HepG2 (cell line): ENCODE results near the gene C1QL4. TPM values are rescaled to one million over a fixed set of nuclear protein-coding genes. Genes with fewer than 3 reads are reported as not detected.

Experiments used
- ARID5B ChIP-seq: IDR thresholded peaks from 2 replicates; pipeline ENCODE4 v1.4.0; 2020; ENCODE audit warnings: mild to moderate bottlenecking, missing genetic modification reagents
- ATF1 ChIP-seq: IDR thresholded peaks from 2 replicates; pipeline ENCODE4 v1.6.1; 2016; ENCODE audit warnings: mild to moderate bottlenecking, control low read depth
- DNMT3B ChIP-seq: conservative IDR thresholded peaks from 2 replicates; pipeline ENCODE4 v1.6.1; 2016; ENCODE audit warnings: missing biosample characterization, control low read depth
- EP300 ChIP-seq, 3 experiments: sonication (generic) in 1 of 3; formaldehyde crosslinking in 1 of 3; IDR thresholded peaks; 2 replicates each; pipeline versions ENCODE4 v1.5.1 to v1.6.1; 2011 to 2020; ENCODE audit warnings: low read depth in 2 of 3, low read length in 2 of 3, borderline replicate concordance in 1 of 3, improper control_type of control experiment in 1 of 3, mild to moderate bottlenecking in 1 of 3, missing genetic modification reagents in 1 of 3, moderate library complexity in 1 of 3
- ESRRA ChIP-seq: sonication (generic); formaldehyde crosslinking; IDR thresholded peaks from 2 replicates; pipeline ENCODE4 v1.5.1; 2020; ENCODE audit warnings: mild to moderate bottlenecking, low read depth, missing genetic modification reagents
- HNF4G ChIP-seq, 2 experiments: sonication (generic) in 1 of 2; formaldehyde crosslinking in 1 of 2; IDR thresholded peaks; 2 replicates each; pipeline versions ENCODE4 v1.4.0 to v1.6.1; 2011 to 2020; ENCODE audit warnings: borderline replicate concordance in 2 of 2, low read depth in 2 of 2, mild to moderate bottlenecking in 2 of 2, low read length in 1 of 2, missing genetic modification reagents in 1 of 2, moderate library complexity in 1 of 2
- HNRNPH1 ChIP-seq: fragments of 200-400 bp; formaldehyde crosslinking; optimal IDR thresholded peaks from 2 replicates; pipeline ENCODE3; 2017; ENCODE audit warnings: mild to moderate bottlenecking, low read depth, low read length
- PBX3 ChIP-seq: sonication (generic); formaldehyde crosslinking; IDR thresholded peaks from 2 replicates; pipeline ENCODE4 v1.8.1; 2023; ENCODE audit warnings: missing genetic modification reagents, inconsistent platforms, borderline replicate concordance
- STAG1 ChIP-seq: sonication (generic); formaldehyde crosslinking; IDR thresholded peaks from 2 replicates; pipeline ENCODE4 v1.4.0; 2020; ENCODE audit warnings: missing genetic modification reagents
- TGIF2 ChIP-seq: IDR thresholded peaks from 2 replicates; pipeline ENCODE4 v1.6.1; 2016; ENCODE audit warnings: control low read depth, missing compliant biosample characterization
- TRAFD1 ChIP-seq: sonication (generic); formaldehyde crosslinking; IDR thresholded peaks from 2 replicates; pipeline ENCODE4 v1.5.1; 2020; ENCODE audit warnings: missing genetic modification reagents, mild to moderate bottlenecking, borderline replicate concordance
- ZFP62 ChIP-seq: sonication (generic); formaldehyde crosslinking; IDR thresholded peaks from 2 replicates; pipeline ENCODE4 v1.4.0; 2020; ENCODE audit warnings: missing genetic modification reagents
- ZNF121 ChIP-seq: sonication (generic); formaldehyde crosslinking; IDR thresholded peaks from 2 replicates; pipeline ENCODE4 v1.5.0; 2020; ENCODE audit warnings: mild to moderate bottlenecking, missing genetic modification reagents
- ZNF3 ChIP-seq: IDR thresholded peaks from 2 replicates; pipeline ENCODE4 v1.7.0; 2017; ENCODE audit warnings: inconsistent platforms
- ZNF382 ChIP-seq: sonication (generic); formaldehyde crosslinking; IDR thresholded peaks from 2 replicates; pipeline ENCODE4 v1.5.0; 2020; ENCODE audit warnings: missing genetic modification reagents, mild to moderate bottlenecking, borderline replicate concordance
- polyA plus RNA-seq, 8 experiments: library from polyadenylated mRNA; depleted of rRNA in 3 of 8; stranded (reverse) in 7 of 8; unstranded in 1 of 8; fragments of >200 nt; fragmentation: Illumina TruSeq in 4 of 8; extraction: Trizol in 4 of 8; gene quantifications; 2 replicates each; pipeline versions ENCODE4 v1.2.1 to v1.2.3, GENCODE V29; 2011 to 2016; ENCODE audit warnings: low read depth in 4 of 8, missing spikeins in 1 of 8, mixed read lengths in 1 of 8; ENCODE audit not compliant: insufficient read depth in 1 of 8
- total RNA-seq, 5 experiments: library from RNA; depleted of rRNA; stranded (reverse); fragments of >200 nt; fragmentation: Illumina TruSeq; extraction: Trizol; gene quantifications; 2 replicates each; pipeline ENCODE4 v1.2.3, GENCODE V29; 2016; ENCODE audit warnings: low read depth in 1 of 5
- TF ChIP-seq, protein P1 (sequence below): sonication (generic); formaldehyde crosslinking; IDR thresholded peaks from 2 replicates; pipeline ENCODE4 v1.5.1; 2020; ENCODE audit warnings: missing genetic modification reagents, mild to moderate bottlenecking, borderline replicate concordance
- TF ChIP-seq, protein P2 (sequence below): IDR thresholded peaks from 2 replicates; pipeline ENCODE4 v1.6.1; 2016; ENCODE audit warnings: missing compliant biosample characterization, missing genetic modification reagents, borderline replicate concordance

C1QL4 gene
- total and polyA plus RNA-seq, 2 of the 13 experiments (the other 11 are each of a cell fraction or from before 2014, with no cell fraction given): 0.03 TPM; not detected in 1

- TF ChIP-seq TRAFD1: no peak
- peak; percentile 34; the same call in 1 of the 2 replicates for TF ChIP-seq ZNF3 (CRISPR knock-in tag)
- no peak for TF ChIP-seq HNRNPH1
- no peak for TF ChIP-seq DNMT3B (CRISPR knock-in tag)
- no peak for TF ChIP-seq TGIF2 (CRISPR knock-in tag)
- no peak for TF ChIP-seq ZFP62 (CRISPR knock-in tag)
- TF ChIP-seq, protein P1, sequence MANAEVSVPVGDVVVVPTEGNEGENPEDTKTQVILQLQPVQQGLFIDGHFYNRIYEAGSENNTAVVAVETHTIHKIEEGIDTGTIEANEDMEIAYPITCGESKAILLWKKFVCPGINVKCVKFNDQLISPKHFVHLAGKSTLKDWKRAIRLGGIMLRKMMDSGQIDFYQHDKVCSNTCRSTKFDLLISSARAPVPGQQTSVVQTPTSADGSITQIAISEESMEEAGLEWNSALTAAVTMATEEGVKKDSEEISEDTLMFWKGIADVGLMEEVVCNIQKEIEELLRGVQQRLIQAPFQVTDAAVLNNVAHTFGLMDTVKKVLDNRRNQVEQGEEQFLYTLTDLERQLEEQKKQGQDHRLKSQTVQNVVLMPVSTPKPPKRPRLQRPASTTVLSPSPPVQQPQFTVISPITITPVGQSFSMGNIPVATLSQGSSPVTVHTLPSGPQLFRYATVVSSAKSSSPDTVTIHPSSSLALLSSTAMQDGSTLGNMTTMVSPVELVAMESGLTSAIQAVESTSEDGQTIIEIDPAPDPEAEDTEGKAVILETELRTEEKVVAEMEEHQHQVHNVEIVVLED (CRISPR knock-in tag): no peak
- no peak for TF ChIP-seq PBX3 (CRISPR knock-in tag)
- TF ChIP-seq ZNF382 (CRISPR knock-in tag): no peak
- TF ChIP-seq ZNF121: peak; percentile 27; the same call in 1 of the 2 replicates
- TF ChIP-seq ATF1: no peak
- TF ChIP-seq STAG1 (CRISPR knock-in tag): no peak
- TF ChIP-seq ESRRA (CRISPR knock-in tag): no peak
- TF ChIP-seq ARID5B (CRISPR knock-in tag): 0 out of 2 replicates have a peak, but pooled peaks have one; percentile 15
- no peak for TF ChIP-seq EP300 (IDR thresholded peaks at IDR 0.05; ENCODE audit: low read depth in 2 of 2, low read length in 2 of 2)
- no peak for TF ChIP-seq EP300 (CRISPR knock-in tag; IDR thresholded peaks at IDR 0.05; ENCODE audit: borderline replicate concordance)
- TF ChIP-seq HNF4G (IDR thresholded peaks at IDR 0.05; ENCODE audit: borderline replicate concordance, low read depth, low read length): peak; percentile 53; the same call in 1 of the 2 replicates
- TF ChIP-seq HNF4G (CRISPR knock-in tag; IDR thresholded peaks at IDR 0.05; ENCODE audit: borderline replicate concordance, low read depth): no peak
- TF ChIP-seq, protein P2, sequence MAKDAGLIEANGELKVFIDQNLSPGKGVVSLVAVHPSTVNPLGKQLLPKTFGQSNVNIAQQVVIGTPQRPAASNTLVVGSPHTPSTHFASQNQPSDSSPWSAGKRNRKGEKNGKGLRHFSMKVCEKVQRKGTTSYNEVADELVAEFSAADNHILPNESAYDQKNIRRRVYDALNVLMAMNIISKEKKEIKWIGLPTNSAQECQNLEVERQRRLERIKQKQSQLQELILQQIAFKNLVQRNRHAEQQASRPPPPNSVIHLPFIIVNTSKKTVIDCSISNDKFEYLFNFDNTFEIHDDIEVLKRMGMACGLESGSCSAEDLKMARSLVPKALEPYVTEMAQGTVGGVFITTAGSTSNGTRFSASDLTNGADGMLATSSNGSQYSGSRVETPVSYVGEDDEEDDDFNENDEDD (CRISPR knock-in tag): 0 out of 2 replicates have a peak, but pooled peaks have one; percentile 16
These were observed 31.1 kb downstream of the C1QL4 start (continued) for GRCh38 chr12:49305762-49306510.
